ENCODE data around the gene ELF4. TPM values are rescaled to one million over a fixed set of nuclear protein-coding genes. Genes with fewer than 3 reads are reported as not detected.
A peak's percentile ranks its signal among the peaks of the same experiment; 100 is the strongest.
"Not testable (repeated sequence)": the region's sequence is repeated elsewhere in the genome, so short reads cannot be mapped to it uniquely, and the experiment has no call there.

Gene ELF4
- total RNA-seq, 1 donor from 2014 or later = 15.0 TPM

DNA sequence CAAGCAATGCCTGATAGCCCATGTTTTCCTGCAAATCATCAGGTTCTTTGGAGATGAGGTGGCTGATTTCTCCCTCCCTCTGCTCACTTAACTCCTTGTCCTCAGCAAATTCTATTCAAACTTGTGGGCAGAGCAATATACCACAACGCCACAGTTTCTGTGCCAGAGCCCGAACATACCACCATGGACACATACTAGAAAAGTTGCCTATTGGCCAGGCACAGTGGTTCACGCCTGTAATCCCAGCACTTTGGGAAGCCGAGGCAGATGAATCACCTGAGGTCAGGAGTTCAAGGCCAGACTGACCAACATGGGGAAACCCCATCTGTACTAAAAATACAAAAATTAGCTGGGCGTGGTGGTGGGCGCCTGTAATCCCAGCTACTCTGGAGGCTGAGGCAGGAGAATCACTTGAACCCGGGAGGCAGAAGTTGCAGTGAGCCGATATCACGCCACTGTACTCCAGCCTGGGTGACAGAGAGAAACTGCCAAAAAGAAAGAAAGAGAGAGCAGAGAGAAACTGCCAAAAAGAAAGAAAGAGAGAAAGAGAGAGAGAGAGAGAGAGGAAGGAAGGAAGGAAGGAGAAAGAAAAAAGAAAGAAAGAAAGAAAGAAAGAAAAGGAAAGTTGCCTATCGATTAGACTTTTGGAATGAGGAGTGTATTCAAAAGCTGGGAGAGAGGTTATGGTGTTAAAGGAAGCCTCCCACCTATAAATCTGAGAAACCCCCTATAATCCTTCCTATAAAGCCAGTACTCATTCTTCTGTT lies 5.0 kb upstream of the ELF4 start:
- DNase-seq (ENCODE audit: low read depth, low spot score) = not testable (repeated sequence)

DNA sequence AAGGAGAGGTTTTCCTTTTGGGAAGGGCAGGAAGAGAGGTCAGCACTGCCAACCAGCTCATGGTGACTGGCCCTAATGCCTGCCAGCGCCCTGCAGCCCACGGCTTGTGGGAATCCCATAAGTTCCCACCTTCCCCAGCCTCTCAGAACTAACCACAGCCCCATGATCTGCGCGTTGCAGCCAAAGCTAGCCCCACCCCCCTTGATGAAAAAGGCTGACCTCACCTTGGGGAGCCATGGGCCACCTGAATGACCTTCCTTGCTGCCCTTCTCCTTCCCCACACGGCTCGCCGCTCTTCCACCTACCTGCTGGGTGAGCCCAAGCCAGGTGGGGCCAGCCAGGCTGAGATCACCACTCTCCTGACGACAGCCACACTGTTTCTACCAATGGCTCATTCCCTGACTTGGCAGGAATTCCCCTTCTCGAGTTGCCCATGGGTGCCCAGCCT lies 3.9 kb upstream of the ELF4 start:
- DNase-seq (ENCODE audit: low read depth, low spot score) = no peak

DNA sequence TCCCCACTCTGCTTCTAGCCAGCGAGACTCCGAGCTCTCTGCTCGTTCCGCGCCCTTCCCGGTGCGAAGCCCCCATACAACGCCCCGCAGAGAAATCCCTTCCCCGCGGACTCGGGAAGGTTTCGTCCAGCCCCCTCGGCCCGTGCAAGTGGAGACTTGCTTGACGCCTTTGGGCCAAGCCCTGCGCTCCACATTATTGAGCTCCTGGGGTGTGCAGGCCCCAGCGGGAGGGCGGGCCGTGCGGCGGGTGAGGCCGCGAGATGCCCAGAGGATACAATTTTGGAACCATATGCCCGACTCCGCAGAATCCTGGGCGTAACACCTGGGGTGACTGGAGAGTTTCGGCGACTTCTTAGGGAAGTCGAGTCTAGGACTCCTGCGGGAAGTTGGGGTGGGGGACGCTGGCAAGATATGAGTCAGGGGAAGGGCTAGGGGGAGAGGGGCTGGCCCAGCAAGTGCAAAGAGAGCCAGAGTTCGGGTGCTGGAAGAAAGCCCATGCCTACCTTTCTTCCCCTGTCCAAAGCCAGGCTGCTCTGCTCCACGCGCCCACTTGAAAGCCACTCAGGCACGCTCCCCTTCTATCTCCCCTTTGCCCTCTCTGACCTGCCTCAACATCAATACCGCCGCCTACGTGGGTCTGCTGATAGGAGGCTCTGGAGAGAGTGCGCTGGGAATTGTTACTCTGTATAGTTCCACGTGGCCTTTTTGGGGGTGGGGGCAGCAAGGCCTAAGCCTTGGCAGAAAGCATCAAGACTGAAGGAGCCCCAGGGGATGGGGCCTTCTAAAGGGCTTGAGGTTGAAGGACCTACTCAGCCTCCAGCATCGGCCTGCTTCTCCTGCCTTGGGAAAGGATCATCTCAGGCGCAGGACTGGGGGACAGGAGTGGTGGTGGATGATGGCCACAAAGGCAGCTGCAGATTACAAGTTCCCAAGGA lies 1.2 kb upstream of the ELF4 start:
- no peak for DNase-seq (ENCODE audit: low read depth, low spot score)

DNA sequence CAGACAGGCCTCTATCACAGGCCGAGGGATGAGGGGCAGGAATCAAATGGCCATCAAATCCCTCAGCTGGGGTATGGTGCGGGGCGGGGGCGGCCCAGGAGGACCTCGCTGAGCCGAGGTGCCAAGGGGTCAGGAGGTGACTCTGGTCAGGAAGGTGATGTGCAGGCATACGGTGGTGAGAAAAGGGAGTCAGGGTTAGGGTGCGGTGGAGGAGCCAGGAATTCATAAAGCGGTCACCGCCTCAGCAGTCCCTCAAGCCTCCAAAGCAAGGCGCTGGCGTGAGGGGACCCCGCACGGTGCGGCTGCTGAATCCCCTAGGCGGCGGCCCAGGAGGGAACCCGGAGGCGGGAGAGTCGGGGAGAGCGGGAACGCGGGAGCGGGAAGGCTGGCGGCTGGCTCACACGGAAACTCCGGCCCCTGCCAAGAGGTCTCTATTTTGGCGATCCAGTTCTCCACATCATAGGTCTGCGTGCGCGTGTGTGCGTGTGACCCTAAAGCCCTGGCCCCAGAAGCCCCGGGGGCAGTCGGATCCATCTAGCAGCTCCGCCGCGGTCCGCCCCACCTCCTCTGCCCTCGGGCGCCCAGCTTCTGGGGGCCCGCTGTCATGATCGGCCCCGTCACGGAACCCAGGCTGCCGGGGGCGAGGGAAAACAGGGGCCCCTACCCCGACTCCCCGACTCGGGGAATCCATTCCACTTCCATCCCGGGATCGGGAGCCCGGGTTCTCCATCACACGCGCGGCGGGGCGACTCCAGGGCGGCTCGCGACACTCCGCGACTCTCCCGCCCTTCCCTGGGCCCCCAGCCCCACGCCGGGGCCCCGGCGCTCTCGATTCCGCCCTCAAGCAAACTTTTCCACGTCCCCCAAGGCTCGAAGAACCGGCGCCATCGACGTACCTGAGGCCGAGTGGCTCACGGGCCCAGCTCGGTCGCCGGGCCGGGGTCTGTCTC lies 593 bp downstream of the ELF4 start:
- no peak for DNase-seq (ENCODE audit: low read depth, low spot score)

DNA sequence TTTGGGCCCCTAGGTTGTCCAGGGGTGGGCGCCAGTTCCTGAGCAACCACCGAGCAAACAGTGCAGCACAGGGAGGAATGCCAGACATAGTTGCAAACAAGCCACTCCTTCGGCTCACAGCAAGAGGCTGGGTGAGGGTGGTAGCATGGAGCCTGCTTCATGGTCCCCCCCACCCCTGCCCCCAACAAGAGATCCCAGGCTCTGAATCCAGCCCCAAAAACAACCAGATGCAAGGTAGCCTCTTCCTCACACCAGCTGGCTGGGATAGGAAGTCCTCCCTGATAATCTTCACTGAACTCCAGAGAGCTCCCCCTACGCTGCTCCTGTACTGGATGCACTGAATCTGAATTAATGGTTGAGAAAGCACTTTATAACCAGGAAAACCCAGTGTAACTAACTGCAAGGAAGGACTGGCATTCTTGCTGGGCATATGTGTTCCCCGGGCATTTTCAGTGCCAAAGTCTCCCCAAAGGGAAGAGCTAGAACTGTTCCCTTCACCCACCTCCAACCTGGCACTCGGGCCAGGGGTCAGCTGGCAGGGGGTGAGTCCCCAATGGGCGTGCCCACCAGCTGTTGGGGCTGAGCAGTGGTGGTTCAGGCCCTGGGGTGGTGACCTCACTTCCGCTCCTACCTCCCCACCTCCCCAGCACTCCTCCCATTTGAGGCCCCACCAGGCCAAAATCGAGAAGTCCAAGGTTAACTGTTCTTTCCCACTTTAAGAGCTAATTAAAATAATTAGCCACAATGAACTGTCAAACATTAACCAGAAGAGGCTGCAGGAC lies 1.5 kb downstream of the ELF4 start:
- no peak for DNase-seq (ENCODE audit: low read depth, low spot score)

DNA sequence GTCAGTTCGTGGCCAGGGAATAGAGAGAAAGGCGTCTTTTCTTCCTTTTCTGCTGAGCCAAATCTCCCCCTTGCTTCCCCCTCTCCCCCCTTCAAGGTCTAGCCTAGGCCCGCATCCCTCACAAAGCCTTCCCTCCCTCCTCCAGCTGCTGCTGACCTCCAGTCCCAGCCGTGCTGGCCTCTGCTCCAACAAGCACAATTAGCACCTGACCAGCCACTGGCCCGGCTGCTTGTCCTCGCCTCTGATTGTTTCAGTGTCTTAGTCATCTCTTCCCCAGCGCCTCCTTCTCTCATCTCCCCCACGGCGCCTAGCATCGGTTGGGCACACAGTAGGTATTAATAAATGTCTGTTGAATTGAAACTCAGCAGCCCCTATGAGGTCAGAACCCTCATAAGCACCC lies 4.2 kb downstream of the ELF4 start:
- no peak for DNase-seq (ENCODE audit: low read depth, low spot score)

DNA sequence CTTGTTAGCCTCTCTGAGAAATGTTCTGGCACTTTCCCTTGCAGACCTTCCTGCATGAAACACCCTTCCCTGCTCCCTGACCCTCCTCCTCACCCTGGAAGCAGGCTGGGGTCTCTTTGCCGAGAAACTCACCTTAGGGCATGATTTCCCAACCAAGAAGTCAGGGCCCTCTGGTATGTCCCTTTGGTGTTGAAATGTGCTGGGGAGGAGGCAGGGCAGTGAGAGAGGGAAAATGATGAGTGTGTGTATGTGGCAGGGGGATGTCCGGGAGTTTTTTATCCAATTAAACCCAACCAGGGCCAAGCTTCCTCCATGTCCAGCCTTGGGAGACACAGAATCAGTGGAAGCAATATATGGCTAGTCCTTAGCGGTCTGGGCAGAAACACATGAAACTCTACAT lies 5.1 kb downstream of the ELF4 start:
- no peak for DNase-seq (ENCODE audit: low read depth, low spot score)

DNA sequence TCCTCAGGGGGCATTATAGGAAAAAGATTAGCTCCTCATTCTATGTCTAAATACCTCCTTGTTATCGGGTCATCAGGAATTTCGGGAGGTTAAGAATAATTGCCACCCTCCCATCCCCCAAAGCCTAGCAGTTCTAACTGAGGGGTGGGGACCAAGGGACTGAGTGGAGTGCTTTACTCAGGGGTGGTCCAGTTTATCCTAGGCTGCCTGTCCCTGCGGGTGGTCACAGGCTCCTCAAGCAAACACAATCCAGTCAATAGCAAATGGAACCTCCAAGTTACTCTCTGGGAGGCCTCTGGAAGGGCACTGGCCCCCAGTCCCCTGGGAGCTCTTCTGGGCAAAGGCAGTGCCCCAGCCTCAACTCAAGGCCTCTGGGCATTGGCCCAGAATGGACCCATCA lies 6.7 kb downstream of the ELF4 start:
- DNase-seq (ENCODE audit: low read depth, low spot score) = no peak

DNA sequence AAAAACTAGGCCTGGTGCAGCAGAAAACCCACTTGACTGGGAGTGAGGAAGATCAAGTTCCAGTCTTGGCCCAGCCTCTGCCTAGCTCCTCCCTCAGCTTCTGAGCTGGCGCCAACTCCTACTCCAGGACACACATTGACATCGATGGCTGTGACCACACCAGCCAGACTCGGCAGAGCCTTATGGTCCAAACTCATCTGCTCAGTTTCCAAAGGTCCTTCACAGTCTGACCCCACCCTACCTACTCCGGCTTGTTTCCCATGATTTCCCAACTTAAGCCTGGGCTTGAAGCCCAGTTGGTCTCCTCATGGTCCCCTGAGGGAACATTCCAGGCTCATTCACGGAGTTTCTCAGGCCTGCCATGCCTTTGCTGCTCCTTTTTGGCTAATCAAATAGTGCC lies 10.1 kb downstream of the ELF4 start:
- DNase-seq (ENCODE audit: low read depth, low spot score) = no peak

DNA sequence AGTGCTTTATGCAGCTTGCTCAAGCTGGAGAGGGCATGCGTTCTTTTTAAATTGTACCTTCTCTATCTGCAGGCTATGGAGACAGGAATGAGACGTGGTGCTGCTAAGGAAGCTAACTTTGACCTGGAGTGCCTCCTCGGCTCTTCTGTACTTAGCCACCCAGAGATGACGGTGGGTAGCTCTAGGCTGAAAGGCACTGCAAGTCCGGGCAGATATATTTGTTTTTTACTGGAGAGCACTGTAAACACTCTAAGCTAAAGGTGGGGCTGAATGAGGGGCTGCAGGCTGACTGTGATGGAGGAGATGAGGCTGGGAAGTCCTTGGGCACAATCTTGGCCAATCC lies 12.1 kb downstream of the ELF4 start:
- DNase-seq (ENCODE audit: low read depth, low spot score) = no peak

DNA sequence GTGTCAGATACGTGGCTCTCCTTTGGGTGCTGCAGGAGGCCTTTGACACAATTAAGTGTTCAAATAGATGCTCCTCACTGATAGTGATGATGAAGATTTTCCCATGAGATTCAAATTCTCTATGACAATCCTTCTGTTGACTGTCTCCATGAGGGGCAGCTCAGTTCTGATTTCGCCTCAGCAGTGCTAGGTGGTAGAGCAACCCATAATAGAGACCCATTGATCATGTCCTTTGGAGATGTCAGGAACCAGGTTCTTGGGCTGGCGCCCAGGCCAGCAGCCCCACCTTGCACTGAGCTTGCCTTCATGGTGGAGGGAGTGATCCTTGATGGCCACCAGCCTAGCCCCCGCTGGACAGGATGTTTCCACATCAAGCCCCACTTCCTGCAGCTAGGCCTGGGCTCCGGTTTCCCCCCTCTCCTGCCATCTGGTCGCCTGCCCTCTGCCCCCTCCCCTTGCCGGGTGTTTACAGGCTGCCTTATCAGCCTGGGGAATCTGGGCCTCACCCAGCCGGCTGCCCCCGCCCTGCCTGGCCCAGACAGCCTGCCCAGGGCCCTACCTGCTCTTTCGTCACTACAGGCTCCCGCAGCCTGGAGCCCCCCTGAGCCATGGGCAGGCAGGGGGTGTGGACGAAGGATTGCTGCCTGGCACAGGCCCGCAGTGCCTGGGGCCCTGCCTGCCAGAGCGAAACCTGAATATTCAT lies 12.6 kb downstream of the ELF4 start:
- DNase-seq (ENCODE audit: low read depth, low spot score) = peak; percentile 35

DNA sequence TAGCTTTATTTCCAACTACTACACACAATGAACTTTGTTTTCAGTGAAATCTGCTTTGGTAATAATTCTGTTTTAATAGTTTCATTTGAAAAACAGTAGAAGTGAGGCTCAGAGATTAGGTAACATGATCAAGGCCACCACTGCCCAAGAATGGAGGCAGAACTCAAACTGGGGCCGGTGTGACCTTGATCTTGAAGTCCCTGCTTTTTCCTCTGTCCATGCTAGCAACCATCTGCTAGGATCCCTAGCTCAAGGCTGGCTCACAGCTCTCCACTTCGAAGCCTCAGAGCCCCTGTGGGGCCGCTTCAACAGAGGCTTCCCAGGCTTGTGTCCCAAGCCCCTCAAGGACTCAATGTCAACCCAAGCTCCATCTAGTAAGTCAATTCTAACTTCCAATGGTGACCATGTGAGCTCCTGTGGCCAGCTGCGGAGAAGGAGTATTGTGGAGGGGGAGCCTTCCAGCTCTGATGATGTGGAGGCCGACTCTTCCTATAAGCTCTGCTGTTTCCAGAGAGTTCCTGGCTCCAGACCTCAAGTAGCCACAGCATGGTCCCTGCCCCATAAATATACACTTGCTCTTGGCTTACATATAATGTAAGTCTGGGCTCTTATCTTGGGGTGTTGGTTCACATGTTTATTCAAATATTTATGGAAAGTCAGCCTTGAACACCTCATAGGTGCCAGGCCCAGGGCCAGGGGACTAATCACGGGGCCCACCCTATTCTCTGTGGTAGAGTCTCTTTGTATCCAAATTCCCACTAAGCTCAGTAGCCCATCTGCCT lies 14.9 kb downstream of the ELF4 start:
- no peak for DNase-seq (ENCODE audit: low read depth, low spot score)

DNA sequence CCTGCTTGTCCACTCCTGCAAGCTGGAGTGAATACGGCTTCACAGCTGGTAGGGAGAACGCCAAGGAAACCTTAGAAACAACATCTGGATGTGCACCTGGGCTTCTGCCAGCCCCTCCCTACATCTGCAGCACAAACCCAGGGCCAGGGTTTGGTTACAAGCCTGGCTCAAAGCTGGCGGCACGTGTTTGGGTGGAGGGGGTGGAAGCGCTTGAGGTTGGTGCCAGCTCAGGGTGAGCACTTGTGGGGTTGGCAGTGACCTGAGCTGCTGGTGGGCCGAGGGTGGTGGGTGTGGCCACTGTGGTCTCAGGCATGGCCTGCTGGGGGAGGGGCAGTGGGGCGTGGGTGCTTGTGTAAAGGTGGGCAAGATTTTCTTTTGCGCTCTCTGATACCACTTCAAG lies 15.6 kb downstream of the ELF4 start:
- DNase-seq (ENCODE audit: low read depth, low spot score) = no peak

DNA sequence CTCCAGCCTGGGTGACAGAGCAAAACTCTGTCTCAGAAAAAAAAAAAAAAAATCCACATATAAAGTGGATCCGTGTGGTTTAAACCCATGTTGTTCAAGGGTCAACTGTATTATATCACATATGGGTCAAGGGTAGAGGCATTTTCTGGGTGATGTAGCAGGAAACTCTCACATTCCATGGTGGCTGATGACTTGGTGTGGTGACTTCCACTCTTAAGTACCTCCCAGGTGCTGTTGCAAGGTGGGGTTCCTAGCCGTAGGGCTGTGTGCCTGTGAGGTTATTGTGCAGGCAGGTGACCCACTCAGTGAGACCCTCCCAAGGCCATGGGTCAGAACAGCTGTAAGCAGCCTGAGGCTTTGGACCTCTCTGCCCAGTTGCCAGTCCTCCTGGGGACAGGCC lies 17.0 kb downstream of the ELF4 start:
- DNase-seq (ENCODE audit: low read depth, low spot score) = no peak

DNA sequence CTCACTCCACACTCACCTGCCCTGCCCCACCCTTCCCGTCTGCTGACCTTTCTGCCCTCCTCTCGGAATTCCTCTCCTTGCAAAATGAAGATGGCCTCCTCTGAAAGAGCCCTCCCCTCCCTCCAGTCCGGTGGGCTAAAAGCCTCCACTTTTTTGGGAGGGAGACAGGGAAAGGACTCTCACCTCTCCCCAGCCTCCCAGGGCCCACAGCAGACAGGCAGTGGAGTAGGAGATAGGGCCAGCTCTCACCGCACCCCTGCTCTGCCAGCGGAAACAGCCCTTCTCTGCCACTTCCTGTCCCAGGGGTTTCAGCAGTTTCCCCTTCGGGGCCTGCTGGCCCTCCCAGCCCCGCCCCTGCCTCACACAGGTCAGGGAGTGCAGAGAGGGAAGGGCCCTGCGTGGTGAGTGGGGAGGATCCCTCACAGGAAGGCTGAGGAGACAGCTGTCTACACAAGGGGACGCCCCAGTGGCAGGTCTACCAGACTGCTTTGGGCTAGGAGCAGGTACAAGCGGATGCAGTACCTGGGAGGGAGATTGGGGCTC lies 18.2 kb downstream of the ELF4 start:
- DNase-seq (ENCODE audit: low read depth, low spot score) = no peak

DNA sequence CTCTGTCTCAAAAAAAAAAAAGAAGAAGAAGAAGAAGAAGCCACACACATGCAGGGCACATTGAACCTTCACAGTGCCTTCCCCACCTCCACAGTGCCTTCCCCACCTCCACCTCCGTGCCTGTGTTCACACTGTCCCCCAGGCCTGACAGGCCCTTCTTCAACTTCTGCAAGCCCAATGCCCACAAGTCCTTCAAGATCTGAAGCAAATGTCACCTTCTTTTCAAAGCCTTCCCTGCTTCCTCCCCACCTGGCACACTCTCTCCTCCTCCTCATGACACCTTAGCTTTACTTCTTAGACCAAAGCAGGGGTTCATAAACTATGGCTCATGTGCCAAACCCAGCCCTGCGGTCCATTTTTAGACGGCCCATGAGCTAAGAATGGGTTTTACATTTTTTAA lies 19.9 kb downstream of the ELF4 start:
- DNase-seq (ENCODE audit: low read depth, low spot score) = no peak

DNA sequence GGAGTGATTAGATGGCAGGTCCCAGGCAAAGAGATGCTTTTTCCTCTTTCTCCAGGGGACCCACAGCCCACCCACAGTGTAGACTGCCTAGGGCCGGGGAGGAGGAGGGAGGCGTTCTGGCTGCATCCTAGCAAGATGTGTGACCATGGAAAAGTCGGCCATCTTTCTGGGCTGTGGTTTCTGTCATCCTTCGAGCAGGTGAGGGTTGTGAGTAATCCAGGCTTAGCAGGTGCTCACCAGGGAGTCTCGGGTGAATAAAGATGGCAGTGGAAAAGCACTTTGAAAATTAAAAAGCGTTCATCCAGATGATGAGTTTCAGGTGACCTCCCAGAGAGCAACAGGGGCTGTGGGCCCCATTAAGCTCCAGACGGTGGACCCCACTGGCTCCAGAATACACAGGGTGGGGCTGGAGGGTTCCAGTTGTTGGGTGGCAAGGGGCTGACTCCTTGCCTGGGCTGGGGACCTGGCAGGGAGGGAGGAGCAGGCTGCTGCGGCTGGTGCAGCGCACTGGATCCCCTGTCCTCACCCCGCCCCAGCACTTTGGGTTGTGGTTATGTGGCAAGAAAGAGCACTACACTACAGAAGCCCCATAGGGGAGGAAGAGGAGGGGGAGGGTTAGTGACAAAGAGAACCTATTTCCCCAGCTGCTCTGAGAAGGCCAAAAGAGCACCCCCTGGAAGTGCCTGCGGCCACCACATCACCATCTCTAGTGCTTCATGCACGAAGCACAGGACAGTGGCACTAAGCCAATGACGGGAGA lies 23.7 kb downstream of the ELF4 start:
- DNase-seq (ENCODE audit: low read depth, low spot score) = no peak

All from pulmonary artery endothelial cell (primary cell).